HG02840 (cell line): ENCODE data around the gene CCDC85C.

Experiments
- ATAC-seq: cut with Tn5 transposase; IDR thresholded peaks from one replicate; pipeline ENCODE4 v1.9.1; 2021; ENCODE audit warnings: mild to moderate bottlenecking, moderate library complexity, moderate number of reproducible peaks; ENCODE audit not compliant: unreplicated experiment, low FRiP score

Gene CCDC85C

DNA sequence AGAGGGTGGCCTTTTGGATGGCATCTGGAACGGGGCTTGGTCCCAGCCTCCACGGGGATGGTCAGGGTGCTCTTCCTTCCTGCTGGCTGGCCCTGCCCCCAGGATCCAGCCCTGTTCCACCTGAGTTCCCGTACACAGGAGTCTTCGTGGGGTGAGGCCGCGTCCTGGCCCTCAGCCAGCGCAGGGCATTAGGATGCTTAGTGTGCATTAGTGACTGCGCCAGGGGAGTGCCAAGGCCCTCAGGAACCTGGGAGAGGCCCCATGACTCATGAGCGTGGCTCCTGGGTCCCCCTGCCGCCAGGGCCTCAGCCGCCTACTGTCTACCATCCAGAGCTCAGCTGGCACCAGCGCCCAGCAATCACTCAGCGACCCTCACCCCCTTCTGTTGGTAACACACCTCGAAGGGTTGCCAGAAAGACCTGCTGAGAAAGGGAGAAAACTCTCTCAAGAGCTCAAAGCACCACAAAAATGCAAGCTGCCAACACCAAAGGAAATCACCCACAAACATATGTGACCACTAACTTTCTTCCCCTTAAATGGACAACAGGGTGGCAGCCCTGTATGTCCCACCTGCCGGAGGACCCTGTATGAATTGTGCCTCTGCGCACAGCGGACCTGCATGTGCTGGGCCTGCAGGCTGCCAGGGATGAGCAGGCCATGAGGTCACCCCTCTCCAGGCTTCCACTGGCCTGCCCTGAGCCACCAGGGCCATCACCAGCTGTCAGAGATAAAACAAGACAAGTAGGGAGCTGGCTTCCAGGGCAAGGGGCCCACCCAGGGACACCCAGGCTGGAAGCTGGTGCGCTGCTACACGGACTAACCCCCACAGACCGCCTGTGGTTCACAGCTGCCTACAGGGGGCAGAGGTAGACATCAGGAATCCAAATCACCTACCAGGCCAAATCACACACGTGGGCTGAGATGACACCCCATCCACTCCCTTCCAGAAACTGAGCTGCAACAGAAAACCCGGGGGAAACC is 28.7 kb downstream of the CCDC85C start:
- ATAC-seq: no peak

DNA sequence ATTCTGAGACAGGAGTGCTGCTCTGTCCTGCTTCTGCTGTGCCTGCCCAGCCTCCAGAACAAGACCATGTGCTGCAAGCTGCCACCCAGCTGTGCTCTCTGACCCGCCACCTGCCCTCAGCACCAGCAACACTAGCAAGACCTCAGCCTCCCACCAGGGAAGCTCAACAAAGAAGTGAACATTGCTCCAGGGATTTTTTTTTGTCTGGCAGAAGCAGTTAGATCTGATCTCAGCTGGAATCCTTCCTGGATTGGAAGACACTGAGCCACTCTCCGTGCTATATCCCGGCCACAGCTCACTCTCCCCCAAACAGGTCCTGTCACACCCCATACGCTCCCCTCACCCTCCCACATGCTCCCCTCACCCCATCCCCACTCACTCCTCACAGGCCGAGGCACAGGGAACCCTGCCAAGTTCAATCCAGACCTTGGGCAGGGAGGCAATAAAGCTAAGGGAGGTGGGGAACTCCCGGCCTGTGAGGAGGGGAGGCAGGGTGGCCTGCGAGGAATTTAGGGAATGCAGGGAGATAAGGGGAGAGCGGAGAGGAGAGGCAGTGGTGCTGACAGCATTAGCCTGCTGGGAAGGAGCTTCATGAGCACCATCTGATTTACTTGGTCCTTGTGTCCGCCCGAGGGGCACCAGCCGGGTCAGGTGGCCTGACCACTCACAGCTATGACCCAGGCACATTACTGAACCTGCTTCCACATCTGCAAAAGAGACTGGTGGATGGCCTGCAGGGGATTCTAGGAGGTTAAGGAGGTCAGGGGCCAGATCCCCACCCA is 29.7 kb downstream of the CCDC85C start:
- no peak for ATAC-seq

DNA sequence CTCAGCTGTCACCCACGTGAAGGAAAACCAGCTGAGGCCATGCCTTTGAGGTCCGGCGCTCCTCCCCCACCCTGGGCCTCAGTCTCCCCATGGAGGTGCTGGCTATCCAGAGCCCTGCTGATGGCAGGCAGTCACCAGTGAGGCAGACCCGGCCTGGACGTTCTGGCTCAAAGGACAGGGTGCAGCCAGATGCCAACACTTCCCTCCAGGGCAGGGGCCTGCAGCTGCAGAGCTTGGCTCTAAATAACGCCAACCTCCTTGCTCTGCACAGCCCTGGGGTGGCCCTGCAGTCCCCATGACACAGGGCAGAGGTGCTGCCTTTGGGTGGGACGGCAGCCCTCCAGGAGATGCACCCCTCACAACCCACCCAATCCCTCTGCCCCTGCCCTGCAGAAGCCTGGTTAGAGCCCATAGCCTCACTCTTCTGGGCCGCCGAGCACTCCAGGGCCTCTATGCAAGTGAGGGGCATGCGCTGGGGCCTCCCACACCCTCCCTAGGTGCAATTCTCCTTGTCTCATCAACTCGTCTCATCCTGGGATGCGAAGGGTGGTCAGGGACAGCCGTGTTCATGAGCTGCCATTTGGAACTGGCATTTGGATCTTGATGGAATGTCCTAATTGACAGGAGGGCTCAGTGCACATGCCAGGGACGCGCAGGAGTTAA is 30.4 kb downstream of the CCDC85C start:
- ATAC-seq: no peak

DNA sequence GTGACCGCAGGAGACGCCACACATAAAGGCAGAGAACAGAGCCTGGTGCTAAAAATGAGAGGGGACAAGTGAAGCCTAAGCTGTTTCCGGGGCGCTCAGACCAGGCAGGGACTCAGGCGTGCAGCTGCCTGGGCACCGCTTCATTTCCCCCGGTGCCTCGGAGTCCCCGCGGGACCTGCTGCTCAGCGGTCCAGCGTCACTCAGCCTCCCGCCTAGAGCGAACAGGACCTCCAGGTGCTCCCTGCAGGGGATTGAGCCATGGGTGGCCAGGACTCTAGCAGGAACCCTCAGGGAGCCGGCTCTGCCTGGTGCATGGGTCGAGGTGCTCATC is 31.0 kb downstream of the CCDC85C start:
- ATAC-seq: no peak

DNA sequence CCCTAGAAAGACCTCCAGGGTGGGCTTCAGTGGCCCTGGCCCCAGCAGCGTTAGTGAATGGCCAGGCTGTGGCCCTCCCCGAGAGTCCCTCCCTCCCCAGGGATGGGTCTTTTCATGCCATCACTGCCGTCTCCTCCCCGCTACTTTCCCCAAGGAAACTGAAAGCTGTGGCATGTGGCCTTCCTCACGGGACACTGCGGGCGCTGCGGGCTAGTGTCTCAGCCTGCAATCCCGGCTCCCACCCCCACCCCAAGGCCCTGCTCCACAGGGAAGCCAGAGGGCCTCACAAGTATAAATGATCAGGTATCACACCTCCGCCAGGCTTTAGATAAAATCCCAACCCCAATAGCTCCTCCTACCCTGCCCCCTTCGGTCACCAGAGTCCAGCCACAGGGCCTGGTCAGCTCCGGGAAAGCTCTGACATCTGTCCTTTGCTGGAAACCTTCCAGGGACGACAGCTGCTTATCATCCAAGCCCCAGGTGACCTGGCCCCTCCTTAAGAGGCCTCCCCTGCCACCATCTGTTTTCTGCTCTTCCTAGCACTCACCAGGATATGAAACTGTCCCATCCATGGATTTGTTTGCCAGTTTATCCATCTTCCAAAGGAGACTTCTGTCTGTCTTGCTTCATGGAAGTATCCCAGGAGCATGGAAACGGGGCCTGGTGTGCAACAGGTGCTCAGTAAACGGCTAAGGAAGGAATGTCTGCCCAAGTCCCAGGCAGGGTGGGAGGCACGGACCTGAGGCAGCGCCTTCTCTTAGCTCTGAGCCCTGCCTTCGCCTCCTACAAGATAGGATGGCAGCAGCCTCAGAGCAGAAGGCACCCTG is 31.6 kb downstream of the CCDC85C start:
- no peak for ATAC-seq

DNA sequence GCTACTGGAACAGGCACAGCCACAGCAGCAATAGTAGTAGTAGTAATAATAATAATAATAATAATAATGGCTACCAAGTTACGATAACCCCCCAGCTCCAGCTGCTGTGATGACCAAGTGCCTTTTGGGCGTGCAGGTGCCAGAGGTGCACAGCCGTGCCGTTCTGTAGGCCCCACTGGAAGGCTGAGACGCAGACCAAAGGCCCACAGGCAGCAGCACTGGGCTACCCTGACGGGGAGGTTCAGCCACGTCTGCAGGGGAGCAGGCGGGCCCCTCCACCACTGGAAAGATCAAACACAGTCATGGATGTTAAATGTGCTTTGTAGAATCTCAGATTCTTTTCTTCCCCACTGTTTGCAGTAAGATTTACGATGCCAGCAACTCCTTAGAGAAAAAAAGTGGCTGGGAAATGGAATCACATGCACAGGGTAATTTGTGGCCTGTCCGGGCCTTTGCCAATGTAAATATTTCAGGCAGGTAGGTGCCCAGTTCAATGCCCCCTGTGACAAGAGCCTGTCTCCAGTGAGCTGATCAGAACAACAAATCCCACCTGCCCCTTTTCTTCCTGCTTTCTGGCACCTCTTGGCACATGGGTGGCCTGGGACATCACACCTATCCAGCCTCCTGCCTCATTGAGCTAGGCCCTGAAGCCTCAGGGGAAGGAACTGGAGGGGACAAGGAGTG is 32.6 kb downstream of the CCDC85C start:
- no peak for ATAC-seq

DNA sequence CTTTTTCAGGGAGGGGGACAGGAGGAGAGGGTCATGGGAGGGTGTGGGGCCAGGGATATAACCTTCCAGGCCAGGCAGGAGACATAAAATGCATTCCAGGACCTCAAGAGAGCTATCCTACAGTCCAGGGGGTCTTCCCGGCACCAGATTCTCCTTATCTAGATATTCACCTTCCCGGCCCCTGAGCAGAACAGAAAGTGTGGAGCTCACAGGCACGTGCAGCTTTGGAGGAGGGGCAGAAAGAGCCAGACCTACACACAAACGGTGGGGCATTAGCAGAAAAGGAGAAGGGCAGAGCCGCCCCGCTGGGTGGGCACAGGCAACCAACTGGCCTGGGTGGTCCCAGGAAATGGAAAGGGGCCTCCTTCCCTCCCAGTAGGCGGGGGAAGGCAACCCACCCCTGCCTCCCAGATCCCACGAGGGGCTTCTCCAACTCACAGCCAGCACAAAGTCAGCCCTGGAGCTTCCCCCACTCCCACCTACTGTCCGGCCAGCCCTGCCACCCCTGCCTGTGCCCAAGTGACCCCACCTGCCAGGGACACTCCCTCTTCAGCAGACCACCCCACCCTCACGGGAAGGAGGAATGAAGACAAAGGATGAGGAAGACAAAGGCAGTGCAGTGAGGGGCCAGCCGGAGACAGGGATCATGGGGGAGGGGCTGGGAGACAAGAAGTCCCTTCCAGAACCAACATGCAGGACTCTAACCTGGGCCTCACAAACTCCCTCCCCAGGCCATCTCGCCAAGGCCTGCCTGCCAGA is 33.3 kb downstream of the CCDC85C start:
- ATAC-seq: no peak

DNA sequence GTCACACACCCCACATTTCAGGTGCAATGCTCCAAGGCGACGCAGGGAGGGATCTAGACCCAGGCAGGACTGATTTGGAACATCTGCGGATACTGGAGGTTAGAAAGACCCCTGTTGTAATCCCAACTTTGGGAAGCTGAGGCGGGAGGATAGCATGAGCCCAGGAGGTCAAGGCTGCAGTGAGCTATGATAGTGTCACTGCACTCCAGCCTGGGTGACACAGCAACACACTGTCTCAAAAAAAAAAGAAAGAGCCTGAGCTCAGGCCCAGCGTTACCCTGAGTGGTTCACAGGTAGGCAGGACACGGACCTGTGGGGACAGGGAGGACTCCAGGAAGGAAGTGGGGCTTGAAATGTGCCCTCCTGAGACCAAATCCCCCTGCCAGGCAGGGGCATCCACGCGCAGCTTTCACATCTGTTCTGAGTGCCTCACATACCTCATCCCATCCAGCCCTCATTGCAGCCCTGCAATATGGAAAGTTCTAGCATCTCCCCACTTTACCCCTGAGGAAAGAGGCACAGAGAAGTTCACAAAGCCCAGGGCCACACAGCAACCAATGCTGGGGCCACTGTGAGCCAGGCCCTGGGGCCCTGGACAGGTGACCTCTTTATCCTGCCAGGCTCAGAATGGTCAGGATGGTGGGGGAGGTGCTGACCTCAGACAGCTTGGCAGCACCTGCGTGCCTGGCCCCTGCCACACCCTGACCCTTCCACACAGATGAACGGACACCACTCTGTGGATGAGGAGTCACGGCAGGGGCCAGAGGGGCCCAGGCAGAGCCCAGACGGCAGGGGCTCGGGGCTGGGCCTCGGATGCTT is 34.1 kb downstream of the CCDC85C start:
- ATAC-seq: no peak

DNA sequence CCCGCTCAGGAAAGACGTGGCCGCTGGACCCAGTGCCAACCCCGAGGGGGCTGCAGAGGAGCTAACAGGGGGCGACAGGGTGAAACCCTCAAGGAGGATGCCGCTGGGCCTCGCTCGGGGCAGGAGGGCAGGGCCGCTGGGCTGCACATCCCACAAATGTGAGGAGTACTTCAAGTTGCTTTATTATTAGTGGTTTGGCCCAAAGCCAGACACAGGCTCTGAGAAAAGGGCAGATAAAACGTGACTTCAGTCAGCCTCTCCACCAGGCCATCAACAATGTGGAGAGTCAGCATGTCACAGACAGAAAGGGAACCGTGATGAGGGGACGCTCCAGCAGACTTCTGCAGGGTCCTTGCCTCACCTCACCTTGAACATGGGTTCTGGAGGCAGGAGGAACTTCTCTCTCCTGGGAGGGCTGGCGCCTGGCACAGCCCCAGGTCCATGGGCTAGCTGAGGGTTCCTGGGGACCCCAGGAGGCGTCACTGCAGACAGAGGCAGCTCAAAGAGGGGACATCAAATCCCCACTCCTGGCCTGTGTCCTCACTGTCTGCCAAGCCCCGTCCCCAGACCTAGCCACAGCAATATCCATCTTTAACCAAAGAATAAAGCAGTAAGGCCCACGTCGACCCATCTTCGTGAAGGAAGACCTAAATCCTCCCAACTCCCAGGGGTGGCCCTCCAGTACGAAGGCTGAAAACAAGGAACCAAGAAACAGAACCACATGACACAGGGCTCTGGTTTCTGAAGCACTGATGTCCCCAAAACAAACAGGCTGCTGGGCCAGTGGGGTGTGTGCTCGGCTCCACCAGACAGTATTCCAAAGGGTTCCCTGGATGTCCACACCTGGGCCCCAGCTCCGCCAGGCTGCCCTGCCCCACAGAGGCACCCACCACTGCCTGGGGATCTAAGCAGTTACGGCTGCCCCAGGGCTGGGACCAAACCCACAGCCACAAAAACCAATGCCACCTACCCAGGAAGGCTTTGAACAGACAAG is 35.1 kb downstream of the CCDC85C start:
- no peak for ATAC-seq

DNA sequence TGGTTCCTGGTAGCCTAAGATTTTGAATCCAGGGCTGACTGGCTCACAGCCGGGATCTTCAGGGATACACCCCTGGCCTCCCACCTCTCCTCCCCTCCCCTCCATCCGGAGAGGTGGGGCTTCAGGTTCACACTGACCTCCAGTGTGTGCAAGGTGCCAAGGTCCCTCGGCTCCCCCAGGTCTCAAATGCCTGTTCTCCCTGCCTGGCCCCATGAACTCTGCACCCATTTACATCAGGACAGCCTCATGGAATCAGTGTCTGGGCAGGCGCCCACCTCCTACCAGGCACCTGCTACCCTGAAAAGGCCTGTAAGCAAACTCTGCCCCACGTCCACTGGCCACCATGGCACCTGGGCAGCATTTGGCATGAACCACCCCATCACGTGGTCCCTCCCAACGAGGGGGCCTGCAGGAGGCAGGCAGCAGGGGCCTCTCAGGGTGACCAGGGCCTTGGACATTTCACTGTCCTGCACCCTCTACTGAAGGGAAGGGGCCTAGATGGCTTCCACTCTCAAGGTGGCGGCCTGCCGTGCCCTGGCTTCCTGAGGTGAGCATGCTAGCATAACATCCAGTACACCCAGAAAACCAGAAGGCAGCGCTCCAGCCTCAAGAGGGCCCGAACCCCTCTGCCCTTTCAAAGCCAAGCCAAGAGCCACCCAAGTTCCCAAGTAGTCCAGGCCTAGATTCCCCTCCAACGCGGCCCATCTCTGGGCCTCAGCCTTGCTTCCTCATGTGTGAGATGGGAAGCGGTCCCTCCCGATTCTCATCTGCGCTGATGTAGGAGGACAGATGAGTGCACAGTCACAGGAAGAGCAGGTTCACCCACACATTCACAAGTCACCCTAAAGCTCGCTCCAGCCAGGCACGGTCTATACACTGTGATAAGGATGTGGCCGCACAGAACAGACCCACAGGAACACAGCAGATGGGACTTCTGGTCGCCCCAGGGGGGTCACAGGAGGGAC is 37.3 kb downstream of the CCDC85C start:
- ATAC-seq: no peak

DNA sequence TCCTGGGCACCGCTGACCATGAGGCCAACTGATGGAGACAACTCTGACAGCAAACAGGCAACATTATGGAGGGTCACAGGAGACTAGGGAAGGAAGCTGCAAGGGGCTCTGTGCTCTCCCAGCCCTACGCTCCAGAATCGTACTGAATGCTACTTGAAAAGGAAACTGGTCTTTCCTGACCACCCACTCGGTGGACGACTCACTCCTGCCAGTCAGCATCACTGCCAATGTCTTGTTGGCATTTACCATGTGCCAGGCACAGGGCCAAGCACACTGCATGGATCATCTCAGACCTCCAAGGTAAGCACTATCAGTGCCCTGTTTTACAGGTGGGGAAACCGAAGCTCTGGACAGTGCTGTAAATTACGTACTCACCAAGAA is 38.0 kb downstream of the CCDC85C start:
- no peak for ATAC-seq

DNA sequence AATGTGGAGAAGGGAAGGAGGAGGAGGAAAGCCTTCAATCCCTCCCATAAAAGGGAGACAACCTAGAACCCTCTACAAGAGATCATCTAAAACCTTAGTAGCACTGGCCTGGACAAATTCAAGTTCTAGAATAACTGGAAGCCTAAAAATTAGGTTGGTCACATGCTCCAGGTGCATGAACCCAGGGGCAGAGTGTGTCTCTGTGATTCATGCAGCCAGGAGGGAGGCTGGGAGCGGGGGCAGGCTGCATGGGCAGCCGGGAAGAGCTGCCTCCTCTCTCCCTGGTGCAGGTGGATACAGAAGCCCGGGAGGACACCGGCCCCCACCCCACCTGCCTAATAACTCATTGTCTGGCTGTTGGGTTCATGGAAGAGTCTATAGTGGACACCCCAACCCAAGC is 38.6 kb downstream of the CCDC85C start:
- ATAC-seq: no peak

DNA sequence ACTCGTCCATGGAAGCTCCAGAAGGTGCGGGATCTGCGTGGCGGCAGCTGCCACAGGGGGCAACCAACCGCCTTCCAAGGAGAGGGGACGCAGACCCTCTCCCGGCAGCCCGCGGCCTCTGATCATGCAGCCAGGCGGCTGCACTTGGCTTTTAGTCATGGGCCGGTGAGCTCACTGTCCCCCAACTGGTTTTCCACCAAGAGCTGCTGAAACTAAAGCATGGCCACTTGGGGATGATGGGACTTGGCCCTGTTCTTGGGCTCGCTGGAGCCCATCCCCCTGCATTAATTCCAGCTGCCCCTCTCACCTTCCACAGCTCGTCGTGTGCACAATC is 39.1 kb downstream of the CCDC85C start:
- ATAC-seq: no peak

DNA sequence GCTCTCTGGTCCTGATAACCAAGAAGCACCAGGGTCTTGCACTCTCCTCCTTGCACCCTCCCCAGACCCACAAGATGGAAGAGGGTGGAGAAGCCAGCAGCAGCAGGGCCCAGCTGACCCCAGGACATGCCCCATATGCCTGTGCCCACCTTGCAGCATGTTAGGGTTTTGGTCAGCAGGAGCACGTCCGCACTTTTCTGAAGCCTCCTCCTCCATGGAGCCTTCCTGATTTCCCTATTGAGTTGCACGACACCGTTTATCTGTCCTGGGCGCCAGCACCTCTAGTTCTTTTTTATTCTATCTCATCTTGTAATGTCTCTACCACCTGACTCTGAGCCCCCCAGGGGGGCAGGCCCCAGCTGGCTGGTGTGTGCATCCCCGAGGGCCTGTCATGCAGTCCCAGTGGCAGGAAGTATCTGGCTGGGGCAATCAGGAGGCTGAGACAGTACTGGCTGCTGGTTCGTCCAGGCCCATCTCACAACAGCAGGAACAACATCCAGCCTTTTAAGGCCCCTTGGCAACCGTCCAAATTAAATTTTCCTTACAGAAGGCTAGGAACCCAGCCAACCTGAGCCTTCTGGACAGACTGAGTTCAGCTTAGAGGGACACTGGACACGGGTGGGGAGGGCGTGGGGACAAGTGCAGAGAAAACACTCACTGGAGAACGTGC is 39.6 kb downstream of the CCDC85C start:
- no peak for ATAC-seq

DNA sequence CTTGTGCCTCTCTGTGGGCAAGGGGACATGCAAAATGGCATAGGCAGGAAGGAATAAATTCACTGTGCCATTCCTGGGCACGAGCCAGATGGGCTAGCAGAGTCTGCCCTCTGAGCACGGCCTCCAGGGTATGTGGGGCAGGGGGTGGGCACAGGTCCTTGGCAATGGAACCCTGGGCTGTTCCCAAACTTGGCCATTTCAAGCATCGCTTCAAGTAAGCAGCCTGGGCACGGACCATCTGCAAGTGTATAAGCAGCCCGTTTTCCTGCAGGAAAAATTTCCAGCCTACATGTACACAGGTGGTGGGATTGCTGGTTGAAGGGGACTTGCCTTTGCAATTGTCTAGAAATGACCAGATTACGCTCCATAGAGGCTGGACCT is 40.3 kb downstream of the CCDC85C start:
- ATAC-seq: no peak
